CD4-positive, alpha-beta memory T cell (primary cell): Measurements from ENCODE around the gene SNX10. TPM values are rescaled to one million over a fixed set of nuclear protein-coding genes. Genes with fewer than 3 reads are reported as not detected.

Experiments used
- CTCF ChIA-PET: fragments of 350-600 bp; sonication (Branson Sonifier 250); formaldehyde crosslinking; loops from one replicate; lab custom pipeline; 2021; ENCODE audit warnings: inconsistent platforms; ENCODE audit not compliant: partially characterized antibody; lab: Charles Lee
- POLR2A ChIA-PET: fragments of 350-600 bp; sonication (Branson Sonifier 250); formaldehyde crosslinking; loops from one replicate; lab custom pipeline; 2021; ENCODE audit not compliant: partially characterized antibody; lab: Charles Lee
- DNase-seq, 5 donors: peaks; one replicate each; pipeline versions ENCODE4 v3.0.0 to v3.0.0-alpha.2; 2020 to 2022; ENCODE audit warnings: mixed read lengths in 1 of 5
- H3K27ac ChIP-seq: one replicate; pipeline ENCODE4 v1.7.0; 2013; ENCODE audit warnings: low read depth, low read length
- H3K27me3 ChIP-seq: 2 replicates; pipeline ENCODE4 v1.7.0; 2013; ENCODE audit warnings: mild to moderate bottlenecking, low read length, moderate library complexity; ENCODE audit not compliant: insufficient read depth
- H3K36me3 ChIP-seq: 2 replicates; pipeline ENCODE4 v1.7.0; 2013; ENCODE audit warnings: mild to moderate bottlenecking, low read length, moderate library complexity; ENCODE audit not compliant: insufficient read depth
- H3K4me1 ChIP-seq: 2 replicates; pipeline ENCODE4 v1.7.0; 2013; ENCODE audit warnings: mild to moderate bottlenecking, low read length, moderate library complexity; ENCODE audit not compliant: insufficient read depth
- H3K4me3 ChIP-seq, 2 donors: one replicate each; pipeline ENCODE4 v1.7.0; 2013; ENCODE audit warnings: low read length in 2 of 2, mild to moderate bottlenecking in 1 of 2
- H3K9me3 ChIP-seq, 2 donors: one replicate each; pipeline ENCODE4 v1.7.0; 2013; ENCODE audit warnings: low read length in 2 of 2, control low read depth in 1 of 2; ENCODE audit not compliant: control insufficient read depth in 1 of 2
- H3K27ac Mint-ChIP-seq, 7 donors: one replicate each; pipeline ENCODE4 v1.8.0; 2020 to 2021; ENCODE audit warnings: mixed read lengths in 7 of 7, mild to moderate bottlenecking in 6 of 7, inconsistent platforms in 3 of 7, moderate library complexity in 3 of 7
- H3K27me3 Mint-ChIP-seq, 2 donors: one replicate each; pipeline ENCODE4 v1.8.0; 2020 to 2021; ENCODE audit warnings: mixed read lengths in 2 of 2
- H3K36me3 Mint-ChIP-seq, 2 donors: one replicate each; pipeline ENCODE4 v1.8.0; 2020 to 2021; ENCODE audit warnings: mixed read lengths in 2 of 2, inconsistent platforms in 1 of 2, mild to moderate bottlenecking in 1 of 2
- H3K4me1 Mint-ChIP-seq, 4 donors: one replicate each; pipeline ENCODE4 v1.8.0; 2020 to 2021; ENCODE audit warnings: mixed read lengths in 4 of 4, mild to moderate bottlenecking in 1 of 4
- H3K4me3 Mint-ChIP-seq, 8 donors: one replicate each; pipeline ENCODE4 v1.8.0; 2020 to 2021; ENCODE audit warnings: mixed read lengths in 8 of 8, mild to moderate bottlenecking in 7 of 8, moderate library complexity in 6 of 8, inconsistent platforms in 3 of 8
- H3K9me3 Mint-ChIP-seq, 8 donors: one replicate each; pipeline ENCODE4 v1.8.0; 2020 to 2021; ENCODE audit warnings: mixed read lengths in 8 of 8, mild to moderate bottlenecking in 5 of 8, inconsistent platforms in 3 of 8, moderate library complexity in 1 of 8
- intact Hi-C: fragments of 100-400 bp; cut with micrococcal nuclease; formaldehyde crosslinking; loops from one replicate; pipeline ENCODE4 v1.15.1; 2023
- polyA plus RNA-seq, 2 donors: library from polyadenylated mRNA; unstranded; fragments of 300-500 nt; fragmentation: Illumina TruSeq; gene quantifications; one replicate each; pipeline ENCODE4 v1.2.3, GENCODE V29; 2021
- total RNA-seq, 2 experiments: library from RNA; stranded (reverse); gene quantifications; one replicate each; pipeline ENCODE4 v1.2.3, GENCODE V29; 2021

Gene SNX10
- total and polyA plus RNA-seq, 4 experiments from 2014 or later, result 8.4 to 26.4 (median 16.5) TPM

- H3K9me3 ChIP-seq, result no peaks in the 10 kb centered on the region
- no peak overlapping the region for H3K27ac Mint-ChIP-seq
- H3K4me3 ChIP-seq, result no peak overlapping the region
- H3K36me3 Mint-ChIP-seq, result no peaks in the 10 kb centered on the region
- peaks cover 0 to 2% of the 10 kb centered on the region in 2 donors for H3K27me3 Mint-ChIP-seq
- no peaks in the 10 kb centered on the region for H3K9me3 Mint-ChIP-seq
- no peak overlapping the region for H3K27ac ChIP-seq
- CTCF ChIA-PET, result interaction anchor here (7.3 kb wide), 1 partner anchor 89 kb away, joined by 60 read pairs; no protein-coding TSS in a partner anchor
- H3K4me3 Mint-ChIP-seq, result no peak overlapping the region
- no peaks in the 10 kb centered on the region for H3K36me3 ChIP-seq
- no peaks in the 10 kb centered on the region for H3K27me3 ChIP-seq
- peaks cover 6 to 14% (median 9%) of the 10 kb centered on the region in 4 donors for H3K4me1 Mint-ChIP-seq
- POLR2A ChIA-PET, result no interaction called here
- intact Hi-C loops, result loop anchor here (5.0 kb wide), 1 partner anchor 73 kb away; the partner anchor contains the start of genes CBX3 and HNRNPA2B1
- DNase-seq, result no peak
- peaks cover 5% of the 10 kb centered on the region for H3K4me1 ChIP-seq
Observed at GRCh38 chr7:26275213-26275612, 16.4 kb upstream of the SNX10 start.

- Mint-ChIP-seq H3K27ac (no peak overlapping the region), H3K4me1 (peaks cover 8 to 19% (median 12%) of the 10 kb centered on the region in 4 donors), H3K4me3 (peak overlapping the region in 1 of 8 donors; percentile 25), H3K27me3 (no peaks in the 10 kb centered on the region), H3K9me3 (no peaks in the 10 kb centered on the region), H3K36me3 (no peaks in the 10 kb centered on the region)
- H3K27me3 ChIP-seq, result no peaks in the 10 kb centered on the region
- H3K27ac ChIP-seq, result no peak overlapping the region
- DNase-seq, result peak in 4 of 5 donors; percentile 14 to 33 (median 26)
- ChIA-PET POLR2A (interaction anchor here (1.2 kb wide), 1 partner anchor 77 kb away, joined by 3 read pairs; the partner anchor contains the start of gene CBX3), CTCF (interaction anchor here (0.6 to 7.3 kb wide), 6 partner anchors 13 to 382 kb away, joined by 3 to 60 read pairs (median 5); partner anchors contain the start of gene SNX10)
- no peaks in the 10 kb centered on the region for H3K9me3 ChIP-seq
- H3K36me3 ChIP-seq, result no peaks in the 10 kb centered on the region
- intact Hi-C loops, result loop anchor here (1.0 to 5.0 kb wide), 4 partner anchors 16 to 388 kb away; partner anchors contain the start of genes CBX3 and HNRNPA2B1
- peaks cover 5% of the 10 kb centered on the region for H3K4me1 ChIP-seq
- no peak overlapping the region for H3K4me3 ChIP-seq
Observed at GRCh38 chr7:26278770-26279169, 12.9 kb upstream of the SNX10 start.

DNA sequence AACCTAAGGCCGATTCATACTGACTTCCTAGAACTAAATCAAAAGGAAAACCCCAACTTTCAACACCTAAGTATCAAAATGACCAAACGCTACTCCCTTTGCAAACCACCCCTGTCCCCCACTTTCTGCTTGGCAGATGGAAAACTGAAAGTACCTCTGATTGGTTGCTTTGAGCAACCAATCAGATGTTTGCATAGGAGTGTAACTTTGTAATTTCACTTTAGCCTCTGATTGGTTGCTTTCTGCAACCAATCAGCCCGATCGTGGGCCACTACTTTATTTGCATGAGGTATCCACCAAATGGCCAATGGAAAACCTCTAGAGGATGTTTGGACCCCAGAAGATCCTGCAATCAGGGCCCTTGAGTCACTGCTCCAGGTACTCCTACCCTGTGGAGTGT, 12.3 kb upstream of the SNX10 start:
- Mint-ChIP-seq H3K27me3 (no peaks in the 10 kb centered on the region), H3K27ac (peak overlapping the region; percentile 12 to 87 (median 70)), H3K9me3 (no peaks in the 10 kb centered on the region), H3K36me3 (no peaks in the 10 kb centered on the region), H3K4me1 (peaks cover 8 to 19% (median 12%) of the 10 kb centered on the region in 4 donors), H3K4me3 (peak overlapping the region; percentile 2 to 74 (median 66))
- ChIA-PET CTCF (interaction anchor here (0.7 to 7.3 kb wide), 5 partner anchors 12 to 189 kb away, joined by 3 to 60 read pairs (median 5); partner anchors contain the start of gene SNX10), POLR2A (interaction anchor here (0.9 to 1.4 kb wide), 3 partner anchors 12 to 87 kb away, joined by 3 to 6 read pairs (median 4); partner anchors contain the start of genes CBX3 and SNX10)
- Histone ChIP-seq H3K27me3 (no peaks in the 10 kb centered on the region), H3K27ac (no peak overlapping the region), H3K9me3 (no peaks in the 10 kb centered on the region), H3K36me3 (no peaks in the 10 kb centered on the region), H3K4me3 (peak overlapping the region in 1 of 2 donors; percentile 17), H3K4me1 (peaks cover 5% of the 10 kb centered on the region)
- DNase-seq, result peak in 4 of 5 donors; percentile 15 to 39 (median 30)
- intact Hi-C loops, result loop anchor here (1.0 to 5.0 kb wide), 4 partner anchors 15 to 387 kb away; partner anchors contain the start of genes CBX3 and HNRNPA2B1

GRCh38 chr7:26280097-26280496, 11.6 kb upstream of the SNX10 start:
- Histone ChIP-seq H3K27ac (no peak overlapping the region), H3K4me1 (peaks cover 5% of the 10 kb centered on the region), H3K27me3 (no peaks in the 10 kb centered on the region), H3K36me3 (no peaks in the 10 kb centered on the region), H3K9me3 (no peaks in the 10 kb centered on the region), H3K4me3 (no peak overlapping the region)
- Mint-ChIP-seq H3K27ac (peak overlapping the region in 6 of 7 donors; percentile 12 to 87 (median 66)), H3K27me3 (no peaks in the 10 kb centered on the region), H3K9me3 (no peaks in the 10 kb centered on the region), H3K4me3 (peak overlapping the region in 2 of 8 donors; percentile 2 to 69), H3K36me3 (no peaks in the 10 kb centered on the region), H3K4me1 (peaks cover 8 to 19% (median 12%) of the 10 kb centered on the region in 4 donors)
- CTCF ChIA-PET, result interaction anchor here (1.0 to 7.3 kb wide), 7 partner anchors 11 to 387 kb away, joined by 3 to 60 read pairs (median 5); partner anchors contain the start of gene SNX10
- no peak for DNase-seq
- POLR2A ChIA-PET, result interaction anchor here (0.9 to 1.4 kb wide), 3 partner anchors 11 to 88 kb away, joined by 4 to 6 read pairs (median 6); partner anchors contain the start of genes CBX3, HNRNPA2B1 and SNX10
- intact Hi-C loops, result no loop called here

DNA sequence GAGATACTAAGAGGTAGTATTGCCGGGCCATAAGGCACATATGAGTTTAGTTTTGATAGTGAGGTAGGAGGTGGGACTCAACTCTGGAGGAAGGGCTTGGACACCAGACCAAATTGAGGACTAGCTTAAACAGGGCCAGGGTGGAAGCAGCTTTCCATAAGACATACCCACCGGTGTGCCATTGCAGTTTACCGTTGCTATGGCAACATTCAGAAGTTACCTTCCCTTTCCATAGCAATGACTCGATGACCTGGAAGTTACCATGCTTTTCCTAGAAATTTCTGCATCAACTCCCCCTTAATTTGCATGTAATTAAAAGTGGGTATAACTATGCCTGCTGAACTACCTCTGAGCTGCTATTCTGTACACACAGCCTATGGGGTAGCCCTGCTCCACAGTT, 10.9 kb upstream of the SNX10 start:
- Mint-ChIP-seq H3K4me1 (peaks cover 8 to 19% (median 12%) of the 10 kb centered on the region in 4 donors), H3K9me3 (no peaks in the 10 kb centered on the region), H3K4me3 (no peak overlapping the region), H3K27ac (peak overlapping the region in 5 of 7 donors; percentile 25 to 79 (median 32)), H3K27me3 (no peaks in the 10 kb centered on the region), H3K36me3 (no peaks in the 10 kb centered on the region)
- intact Hi-C loops, result no loop called here
- Histone ChIP-seq H3K36me3 (no peaks in the 10 kb centered on the region), H3K4me1 (peaks cover 5% of the 10 kb centered on the region), H3K9me3 (no peaks in the 10 kb centered on the region), H3K27me3 (no peaks in the 10 kb centered on the region), H3K4me3 (no peak overlapping the region), H3K27ac (no peak overlapping the region)
- DNase-seq, result no peak
- ChIA-PET CTCF (interaction anchor here (1.0 to 7.3 kb wide), 7 partner anchors 11 to 387 kb away, joined by 3 to 60 read pairs (median 5); partner anchors contain the start of gene SNX10), POLR2A (interaction anchor here (1.3 to 1.4 kb wide), 2 partner anchors 10 to 80 kb away, joined by 6 read pairs; partner anchors contain the start of genes CBX3, HNRNPA2B1 and SNX10)

DNA sequence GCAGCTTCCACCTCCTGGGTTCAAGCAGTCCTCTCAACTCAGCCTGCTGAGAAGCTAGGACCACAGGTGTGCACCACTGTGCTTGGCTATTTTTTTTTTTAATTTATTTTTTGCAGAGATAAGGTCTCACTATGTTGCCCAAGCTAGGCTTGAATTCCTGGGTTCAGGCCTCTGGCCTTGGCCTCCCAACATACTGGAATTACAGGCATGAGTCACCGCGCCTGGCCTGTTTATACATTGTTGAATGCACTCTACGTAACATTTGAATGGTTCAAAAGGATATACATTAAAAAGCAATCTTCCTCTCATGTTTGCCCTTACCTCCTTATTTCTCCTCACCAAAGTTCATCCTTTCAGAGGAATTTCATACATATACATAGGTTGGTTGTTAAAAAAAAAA, 7.2 kb upstream of the SNX10 start:
- POLR2A ChIA-PET, result interaction anchor here (1.2 kb wide), 1 partner anchor 83 kb away, joined by 4 read pairs; the partner anchor contains the start of gene CBX3
- CTCF ChIA-PET, result interaction anchor here (0.9 to 2.3 kb wide), 9 partner anchors 71 to 388 kb away, joined by 3 to 19 read pairs (median 6); no protein-coding TSS in a partner anchor
- no peak for DNase-seq
- no peaks in the 10 kb centered on the region for H3K36me3 ChIP-seq
- H3K4me3 Mint-ChIP-seq, result no peak overlapping the region
- H3K27me3 ChIP-seq, result no peaks in the 10 kb centered on the region
- H3K27ac ChIP-seq, result no peak overlapping the region
- intact Hi-C loops, result loop anchor here (2.0 kb wide), 1 partner anchor 206 kb away; no protein-coding TSS in a partner anchor
- H3K9me3 Mint-ChIP-seq, result no peaks in the 10 kb centered on the region
- no peak overlapping the region for H3K27ac Mint-ChIP-seq
- H3K4me3 ChIP-seq, result no peak overlapping the region
- H3K36me3 Mint-ChIP-seq, result no peaks in the 10 kb centered on the region
- no peaks in the 10 kb centered on the region for H3K27me3 Mint-ChIP-seq
- no peaks in the 10 kb centered on the region for H3K9me3 ChIP-seq
- peaks cover 4% of the 10 kb centered on the region for H3K4me1 ChIP-seq
- peaks cover 7 to 12% (median 10%) of the 10 kb centered on the region in 4 donors for H3K4me1 Mint-ChIP-seq
